Measurements from ENCODE around the gene ERICH6B.

The ERICH6B gene

GRCh38 chr13:45546410-45546765 lies 69.2 kb downstream of the ERICH6B start:
- H3K4me3 ChIP-seq (ENCODE audit: low read depth, low read length) = no peak overlapping the region
- DNase-seq (ENCODE audit: low read depth) = no peak

- DNase-seq (ENCODE audit: low read depth) = no peak
- H3K4me3 ChIP-seq (ENCODE audit: low read depth, low read length) = no peak overlapping the region
Measured at GRCh38 chr13:45545686-45546409, 69.7 kb downstream of the ERICH6B start.

DNA sequence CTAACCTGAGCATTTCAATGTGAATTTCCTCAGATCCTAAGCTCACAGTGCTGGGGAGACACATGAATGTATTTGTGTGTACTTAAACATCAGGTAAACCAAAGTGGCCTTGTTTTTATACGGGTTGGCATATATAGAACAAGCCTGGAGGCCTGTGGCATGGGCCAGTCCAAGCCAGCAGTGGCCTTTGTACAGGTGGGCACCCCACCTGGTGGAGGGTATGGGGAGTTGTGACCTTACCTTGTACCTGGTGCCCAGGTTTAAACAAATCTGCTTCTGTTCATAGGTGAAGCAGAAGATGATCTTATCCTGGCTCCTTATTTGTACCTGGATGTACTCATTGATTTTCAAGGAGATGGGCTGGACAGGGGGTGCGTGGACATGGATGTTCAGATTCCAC lies 71.0 kb downstream of the ERICH6B start:
- DNase-seq (ENCODE audit: low read depth) = no peak
- no peak overlapping the region for H3K4me3 ChIP-seq (ENCODE audit: low read depth, low read length)

DNA sequence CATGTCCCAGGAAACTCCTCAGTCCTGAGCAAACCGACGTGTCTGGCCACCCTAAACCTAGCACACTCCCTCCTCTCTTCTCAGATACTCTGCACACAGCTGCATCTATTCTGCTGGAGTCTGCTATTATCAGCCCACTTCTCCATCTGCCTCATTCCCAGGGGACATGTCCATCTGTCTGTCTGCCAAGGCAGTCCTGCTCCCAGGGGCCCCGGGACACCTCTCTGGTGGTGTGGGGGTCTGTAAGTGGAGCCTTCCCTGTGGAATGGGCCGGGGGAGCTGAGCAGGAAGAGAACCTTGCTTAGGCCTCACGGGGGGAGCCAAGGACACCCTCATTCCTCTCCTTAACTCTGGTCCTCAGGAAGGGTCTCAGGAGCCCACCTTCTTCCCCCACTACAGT lies 72.7 kb downstream of the ERICH6B start:
- no peak overlapping the region for H3K4me3 ChIP-seq (ENCODE audit: low read depth, low read length)
- DNase-seq (ENCODE audit: low read depth) = no peak

DNA sequence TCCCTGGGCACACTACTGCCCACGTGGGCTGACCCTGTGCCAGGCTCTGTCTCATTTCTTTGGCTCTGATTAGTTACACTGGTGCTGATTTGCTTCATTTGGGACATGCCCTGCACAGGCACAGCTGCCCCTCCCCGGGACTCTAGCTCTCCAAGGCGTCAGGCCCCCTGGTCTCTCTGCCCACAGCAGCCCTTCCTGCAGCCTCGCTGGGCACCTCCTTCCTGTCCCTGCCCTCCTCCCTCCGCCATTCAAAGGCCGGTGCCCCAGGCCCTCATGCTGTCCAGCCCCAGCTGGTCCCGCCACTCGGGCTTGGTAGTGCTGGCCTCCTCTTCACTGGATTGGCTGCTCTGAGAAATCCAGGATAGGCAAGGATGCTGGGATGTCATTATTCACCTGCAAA lies 73.1 kb downstream of the ERICH6B start:
- DNase-seq (ENCODE audit: low read depth) = no peak

DNA sequence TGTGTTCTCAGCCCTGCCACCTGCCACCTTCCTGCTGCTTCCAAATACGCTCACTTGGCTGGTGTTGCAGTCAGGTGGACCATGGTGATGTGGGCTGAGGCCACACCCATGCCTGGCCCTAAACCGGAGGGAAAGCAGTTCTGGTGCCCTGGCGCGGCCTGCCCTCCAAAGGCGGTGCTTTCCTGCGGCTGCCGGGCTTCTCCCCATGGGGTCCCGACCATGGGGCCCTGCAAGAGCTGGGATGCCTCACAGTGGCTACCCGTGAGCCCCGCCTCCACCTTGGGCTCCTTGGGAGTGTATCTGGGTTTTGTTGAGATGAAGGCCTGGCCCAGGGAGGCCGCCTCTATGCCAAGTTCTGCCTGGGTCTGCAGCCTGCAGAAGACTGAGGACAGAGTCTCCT lies 73.7 kb downstream of the ERICH6B start:
- H3K4me3 ChIP-seq (ENCODE audit: low read depth, low read length) = no peak overlapping the region
- no peak for DNase-seq (ENCODE audit: low read depth)

More for the DNA sequence above, 73.1 kb downstream of the ERICH6B start:
- no peak overlapping the region for H3K4me3 ChIP-seq (ENCODE audit: low read depth, low read length)

GRCh38 chr13:45540864-45541263 lies 74.7 kb downstream of the ERICH6B start:
- no peak for DNase-seq (ENCODE audit: low read depth)
- no peak overlapping the region for H3K4me3 ChIP-seq (ENCODE audit: low read depth, low read length)

GRCh38 chr13:45540195-45540594 lies 75.3 kb downstream of the ERICH6B start:
- H3K4me3 ChIP-seq (ENCODE audit: low read depth, low read length) = no peak overlapping the region
- DNase-seq (ENCODE audit: low read depth) = no peak

- H3K4me3 ChIP-seq (ENCODE audit: low read depth, low read length) = no peak overlapping the region
- DNase-seq (ENCODE audit: low read depth) = no peak
Measured at GRCh38 chr13:45538382-45538781, 77.2 kb downstream of the ERICH6B start.

DNA sequence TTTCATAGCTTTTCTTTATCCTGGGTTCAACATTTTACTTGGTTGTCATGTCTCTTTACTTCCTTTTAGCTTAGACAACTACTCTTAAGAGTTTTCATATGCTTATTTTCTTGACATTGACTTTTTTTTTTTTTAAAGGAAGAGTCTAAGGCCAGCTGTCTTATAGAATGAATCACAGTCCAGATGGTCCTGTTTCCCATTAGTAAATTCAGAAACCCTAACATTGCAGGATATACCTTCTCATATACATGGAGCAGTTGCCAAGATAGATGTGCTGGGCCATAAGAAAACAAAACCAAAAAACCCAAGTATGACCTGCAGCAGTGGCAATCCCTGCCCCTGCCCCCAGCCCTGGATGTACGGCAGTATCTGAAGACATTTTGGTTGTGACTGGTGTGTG lies 78.0 kb downstream of the ERICH6B start:
- H3K4me3 ChIP-seq (ENCODE audit: low read depth, low read length) = no peak overlapping the region
- peak; percentile 14 for DNase-seq (ENCODE audit: low read depth)

- no peak overlapping the region for H3K4me3 ChIP-seq (ENCODE audit: low read depth, low read length)
Measured at GRCh38 chr13:45536224-45536623, 79.3 kb downstream of the ERICH6B start.

DNA sequence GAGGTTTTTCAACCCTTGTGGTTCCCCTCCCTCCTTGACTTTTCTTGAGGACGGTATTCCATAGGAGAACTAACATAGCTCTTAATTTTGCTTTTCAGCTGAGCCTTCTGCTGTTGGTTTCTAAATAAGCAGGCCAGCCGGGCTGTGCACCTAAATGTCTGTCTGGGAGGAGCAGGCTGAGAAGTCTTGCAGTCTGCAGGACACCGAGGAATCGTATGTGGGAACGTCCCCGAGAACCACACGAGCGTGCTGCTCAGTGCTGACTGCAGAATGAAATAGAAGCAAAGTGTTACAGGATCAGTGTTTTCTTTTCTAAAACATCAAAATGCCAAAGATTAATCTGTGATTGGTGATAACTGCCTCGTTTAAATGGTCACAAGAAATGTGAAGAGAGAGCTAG lies 80.9 kb downstream of the ERICH6B start:
- H3K4me3 ChIP-seq (ENCODE audit: low read depth, low read length) = no peak overlapping the region
- no peak for DNase-seq (ENCODE audit: low read depth)

More at GRCh38 chr13:45536224-45536623, 79.3 kb downstream of the ERICH6B start:
- no peak for DNase-seq (ENCODE audit: low read depth)

DNA sequence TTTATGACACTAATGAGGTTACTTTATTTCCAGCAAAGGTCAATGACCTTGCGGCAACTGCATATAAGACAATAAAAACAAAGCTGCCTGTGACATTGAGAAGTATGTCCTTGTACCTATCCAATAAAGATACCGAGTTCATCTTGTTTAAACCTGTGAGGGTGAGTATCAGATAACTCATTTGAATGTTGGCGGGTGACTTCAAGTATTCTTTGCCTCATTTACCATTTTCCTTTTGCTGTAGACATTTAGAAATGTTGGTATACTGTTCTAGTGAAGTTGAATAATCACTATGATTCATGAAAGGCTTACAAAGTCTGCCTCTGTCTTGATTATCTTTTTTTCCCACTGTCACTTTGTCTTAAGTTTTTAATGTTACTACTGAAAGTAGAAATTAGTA lies 85.8 kb downstream of the ERICH6B start:
- H3K4me3 ChIP-seq (ENCODE audit: low read depth, low read length) = no peak overlapping the region

DNA sequence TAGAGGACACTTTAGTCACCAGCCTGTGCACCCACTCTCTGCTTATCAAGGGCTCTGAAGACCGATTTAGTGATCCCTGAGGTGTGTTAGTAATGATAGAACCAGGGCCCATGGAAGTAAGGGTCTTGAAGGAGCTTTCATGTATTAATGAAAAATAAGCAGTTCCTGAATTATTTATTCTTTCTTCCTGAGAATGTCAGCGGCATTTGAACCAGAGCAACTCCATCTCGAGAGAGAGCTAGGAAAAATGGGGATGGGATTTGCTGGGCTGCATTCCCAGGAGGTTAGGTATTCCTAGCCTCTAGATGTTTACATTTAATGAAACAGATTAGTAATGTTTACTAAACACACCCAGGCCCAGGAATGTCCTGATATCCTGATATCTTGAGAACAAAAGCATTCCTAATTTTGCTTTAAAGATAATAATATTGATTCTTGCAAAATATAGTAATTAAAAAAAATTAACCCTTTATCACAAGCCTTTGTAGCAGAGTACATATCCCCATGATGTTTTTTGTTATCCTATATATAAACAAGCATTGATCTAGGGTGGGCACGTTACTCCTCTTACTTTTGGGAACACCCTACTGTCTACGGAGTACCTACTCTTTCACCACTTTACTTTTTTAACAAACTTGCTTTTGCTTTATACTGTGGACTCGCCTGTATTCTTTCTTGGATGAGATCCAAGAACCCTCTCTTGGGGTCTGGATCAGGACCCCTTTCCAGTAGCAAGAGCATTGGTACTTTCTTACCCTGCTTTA lies 87.7 kb downstream of the ERICH6B start:
- DNase-seq (ENCODE audit: low read depth) = no peak
- H3K4me3 ChIP-seq (ENCODE audit: low read depth, low read length) = no peak overlapping the region

More for the DNA sequence above, 85.8 kb downstream of the ERICH6B start:
- DNase-seq (ENCODE audit: low read depth) = no peak

- no peak for DNase-seq (ENCODE audit: low read depth)
- H3K4me3 ChIP-seq (ENCODE audit: low read depth, low read length) = no peak overlapping the region
Measured at GRCh38 chr13:45522571-45522970, 93.0 kb downstream of the ERICH6B start.

DNA sequence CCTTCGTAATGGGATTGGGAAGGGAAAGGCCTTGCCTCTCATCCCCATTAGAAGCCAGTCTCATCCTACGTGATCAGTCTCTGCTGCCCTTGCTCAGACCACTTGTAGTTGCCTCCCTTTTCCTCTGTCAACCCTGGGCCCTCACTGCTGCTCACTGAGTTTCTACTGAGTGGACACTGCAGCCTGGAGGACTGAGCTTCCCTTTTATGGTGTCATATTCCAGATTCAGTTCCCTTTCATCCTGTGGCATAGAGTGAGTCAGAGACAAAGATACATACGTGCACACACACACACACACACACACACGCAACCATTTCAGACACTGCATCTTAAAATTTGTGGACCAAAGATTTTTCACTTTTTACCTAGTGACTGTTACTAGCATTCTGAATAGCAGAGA lies 94.2 kb downstream of the ERICH6B start:
- peak; percentile 62 for DNase-seq (ENCODE audit: low read depth)
- no peak overlapping the region for H3K4me3 ChIP-seq (ENCODE audit: low read depth, low read length)

- DNase-seq (ENCODE audit: low read depth) = no peak
- no peak overlapping the region for H3K4me3 ChIP-seq (ENCODE audit: low read depth, low read length)
Measured at GRCh38 chr13:45519493-45519892, 96.0 kb downstream of the ERICH6B start.

DNA sequence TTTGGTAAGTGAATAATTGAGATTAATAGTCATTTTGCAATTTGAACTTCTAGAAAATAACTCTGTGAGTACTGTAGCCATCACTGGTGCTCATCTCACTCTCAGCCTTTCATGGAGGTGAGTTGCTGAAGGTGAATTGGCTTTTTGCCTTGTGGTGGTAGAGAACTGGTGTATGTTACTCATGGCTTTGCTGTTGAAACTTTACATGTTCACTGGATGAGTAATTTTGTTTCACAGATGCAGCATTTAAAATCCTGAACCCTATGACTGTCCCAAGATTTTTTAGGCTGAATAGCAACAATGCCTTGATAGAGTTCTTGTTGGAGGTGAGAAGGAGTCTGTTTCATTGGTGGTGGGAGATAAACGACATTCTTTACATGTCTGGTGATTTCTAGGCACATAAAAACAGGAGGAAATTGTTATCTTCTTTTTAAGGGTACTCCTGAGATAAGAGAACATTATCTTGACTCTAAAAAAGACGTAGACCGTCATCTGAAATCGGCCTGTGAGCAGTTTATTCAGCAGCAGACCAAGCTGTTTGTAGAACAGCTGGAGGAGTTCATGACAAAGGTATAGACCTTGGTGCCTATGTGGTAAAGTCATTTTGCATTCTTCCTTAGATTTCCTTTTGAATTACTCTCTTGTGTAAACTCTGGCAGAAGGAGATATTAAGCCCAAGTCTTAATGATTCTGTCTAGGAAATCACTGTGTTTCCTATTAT lies 96.9 kb downstream of the ERICH6B start:
- H3K4me3 ChIP-seq (ENCODE audit: low read depth, low read length) = no peak overlapping the region
- peak; percentile 29 for DNase-seq (ENCODE audit: low read depth)

DNA sequence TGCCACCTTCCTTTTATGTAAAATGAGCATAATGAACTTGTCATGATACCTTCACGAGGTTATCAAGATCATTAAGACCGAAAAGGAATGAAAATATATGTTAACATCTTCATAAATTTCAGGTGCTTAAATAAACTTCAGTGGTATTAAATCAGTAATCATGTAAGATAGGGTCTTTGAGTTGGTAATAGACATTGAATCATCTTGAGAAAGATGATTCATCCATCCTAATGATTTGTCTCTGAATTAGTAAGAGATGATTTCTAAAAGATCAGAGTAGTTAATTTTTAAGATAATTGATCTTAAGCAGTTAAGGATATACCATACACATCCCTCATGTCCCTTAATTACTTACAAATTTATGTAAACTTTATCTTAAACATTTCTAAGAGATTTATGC lies 98.8 kb downstream of the ERICH6B start:
- no peak overlapping the region for H3K4me3 ChIP-seq (ENCODE audit: low read depth, low read length)
- no peak for DNase-seq (ENCODE audit: low read depth)

DNA sequence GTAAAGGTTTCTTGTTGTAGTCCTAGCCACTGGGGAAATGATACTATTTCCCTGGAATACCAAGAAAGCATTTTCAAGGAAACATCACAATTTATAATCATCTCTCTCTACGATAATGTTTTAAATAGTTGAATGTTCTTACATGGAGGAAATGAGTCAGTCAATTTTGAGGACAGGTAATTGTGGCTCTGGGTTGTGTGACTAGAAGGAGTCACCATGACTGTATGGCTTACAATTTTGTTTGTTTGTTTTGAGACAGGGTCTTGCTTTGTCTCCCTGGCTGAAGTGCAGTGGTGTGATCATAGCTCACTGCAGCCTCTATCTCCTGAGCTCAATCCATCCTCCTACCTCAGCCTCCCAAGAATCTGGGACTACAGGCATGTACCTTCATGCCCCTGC lies 103.4 kb downstream of the ERICH6B start:
- DNase-seq (ENCODE audit: low read depth) = no peak
- no peak overlapping the region for H3K4me3 ChIP-seq (ENCODE audit: low read depth, low read length)
